Lung (tissue), 13 donors: ENCODE measurements around the gene SLC16A2. TPM values are rescaled to one million over a fixed set of nuclear protein-coding genes. Genes with fewer than 3 reads are reported as not detected.

Experiments
- ATAC-seq: fragments of 200-7000 bp; cut with Tn5 transposase; one replicate; pipeline ENCODE4 v1.9.1; 2020; ENCODE audit warnings: moderate number of reproducible peaks; ENCODE audit not compliant: insufficient read depth, low FRiP score
- DNase-seq, 3 donors: peaks; one replicate each; pipeline ENCODE4 v3.0.0-alpha.2; 2013 to 2017
- H3K27ac ChIP-seq, 2 donors: one replicate each; pipeline ENCODE4 v1.5.1; 2013; ENCODE audit warnings: mild to moderate bottlenecking in 2 of 2, moderate library complexity in 2 of 2, control low read depth in 1 of 2, inconsistent platforms in 1 of 2, low read depth in 1 of 2, low read length in 1 of 2
- H3K27me3 ChIP-seq, 3 donors: one replicate each; pipeline ENCODE4 v1.5.1; 2013; ENCODE audit warnings: low read length in 2 of 3; ENCODE audit not compliant: control insufficient read depth in 3 of 3, insufficient read depth in 3 of 3
- H3K36me3 ChIP-seq, 4 donors: one replicate each; pipeline ENCODE4 v1.5.1; 2013; ENCODE audit warnings: low read length in 4 of 4, mild to moderate bottlenecking in 1 of 4, moderate library complexity in 1 of 4; ENCODE audit not compliant: control insufficient read depth in 4 of 4, insufficient read depth in 4 of 4
- H3K4me1 ChIP-seq, 5 donors: one replicate each; pipeline ENCODE4 v1.5.1; 2013; ENCODE audit warnings: low read length in 5 of 5, mild to moderate bottlenecking in 2 of 5, moderate library complexity in 1 of 5; ENCODE audit not compliant: control insufficient read depth in 5 of 5, insufficient read depth in 5 of 5
- H3K4me3 ChIP-seq: one replicate; pipeline ENCODE4 v1.5.1; 2013; ENCODE audit warnings: mild to moderate bottlenecking, control low read depth, moderate library complexity
- H3K9ac ChIP-seq, 2 donors: one replicate each; pipeline ENCODE4 v1.5.1; 2013; ENCODE audit warnings: low read length in 2 of 2, control low read depth in 1 of 2; ENCODE audit not compliant: insufficient read depth in 1 of 2
- H3K9me3 ChIP-seq, 4 donors: one replicate each; pipeline ENCODE4 v1.5.1; 2013; ENCODE audit warnings: low read length in 3 of 4, mild to moderate bottlenecking in 1 of 4, moderate library complexity in 1 of 4; ENCODE audit not compliant: control insufficient read depth in 4 of 4, insufficient read depth in 3 of 4
- CTCF ChIP-seq: IDR thresholded peaks from 2 replicates; pipeline ENCODE4 v1.5.1; 2012; ENCODE audit warnings: mild to moderate bottlenecking; ENCODE audit errors: control extremely low read depth, extremely low read depth
- WGBS, 2 donors: extraction: QIAGEN DNeasy Blood & Tissue Kit; methylation state at CpG; one replicate each; pipeline ENCODE4 v1.1.7; 2013; 5-methylcytosine and 5-hydroxymethylcytosine counted together
- polyA plus RNA-seq, 2 donors: library from polyadenylated mRNA; stranded (reverse); fragments of 200-250 nt; gene quantifications; one replicate each; pipeline ENCODE4 v1.2.1, GENCODE V29; 2013
- small RNA-seq: library from RNA; depleted of rRNA; stranded (forward); fragments of <200 nt; gene quantifications from one replicate; pipeline ENCODE3, GENCODE V24; 2014; ENCODE audit warnings: low replicate concordance
- total RNA-seq, 2 donors: library from RNA; depleted of rRNA in 1 of 2; stranded (reverse); fragments of >200 nt in 1 of 2; gene quantifications; one replicate each; pipeline ENCODE4 v1.2.1, GENCODE V29; 2014 to 2021
- donor health status: control.
- donor health status: control.
- donor health status: Bipolar disorder and iron deficiency.
- donor health status: healthy.
- donor health status: DM: yes; HTN: yes; CAD: no.

The SLC16A2 gene
- total and polyA plus RNA-seq, 4 donors = 2.1 to 13.4 (median 8.3) TPM

- ATAC-seq = no peak
- 83 to 100% methylated on average over 3 of the region's 3 CpGs for WGBS, 2 donors
- no peaks in the 10 kb centered on the region for H3K4me1 ChIP-seq
Measured at GRCh38 chrX:74578137-74578536, 156.8 kb downstream of the SLC16A2 start.

GRCh38 chrX:74579597-74580198, 158.4 kb downstream of the SLC16A2 start:
- DNase-seq (peak in 1 of 3 donors; percentile 3), ATAC-seq (no peak)
- WGBS, 2 donors = 42 to 78% methylated on average over 3 of the region's 3 CpGs

More at GRCh38 chrX:74578137-74578536, 156.8 kb downstream of the SLC16A2 start:
- Histone ChIP-seq H3K36me3 (no peaks in the 10 kb centered on the region), H3K9ac (no peak overlapping the region), H3K27ac (no peak overlapping the region), H3K9me3 (no peaks in the 10 kb centered on the region), H3K4me3 (no peak overlapping the region), H3K27me3 (no peaks in the 10 kb centered on the region)
- no peak for DNase-seq
- TF ChIP-seq CTCF = no peak

More at GRCh38 chrX:74579597-74580198, 158.4 kb downstream of the SLC16A2 start:
- H3K4me1 ChIP-seq = no peaks in the 10 kb centered on the region
- H3K27ac ChIP-seq = no peak overlapping the region
- H3K4me3 ChIP-seq = no peak overlapping the region
- TF ChIP-seq CTCF = no peak
- H3K9ac ChIP-seq = no peak overlapping the region
- no peaks in the 10 kb centered on the region for H3K27me3 ChIP-seq
- no peaks in the 10 kb centered on the region for H3K36me3 ChIP-seq
- no peaks in the 10 kb centered on the region for H3K9me3 ChIP-seq

Small RNAs within 50 kb of the gene (small RNA-seq; reads per million reads assigned to genes)
- gene RN7SL790P = not detected

Other genes with a start within 250 kb of the SLC16A2 start
- not detected for gene ZCCHC13, start 117.3 kb upstream of the SLC16A2 start, total RNA-seq
- gene ZCCHC13, start 117.3 kb upstream of the SLC16A2 start, polyA plus RNA-seq = not detected
- 10 to 100 TPM; 33.5 to 53.2 TPM for gene RLIM, start 193.1 kb downstream of the SLC16A2 start, total RNA-seq
- 10 to 100 TPM in 1 of 2 donors, 1 to 10 TPM in 1; 7.4 to 10.8 TPM for gene RLIM, start 193.1 kb downstream of the SLC16A2 start, polyA plus RNA-seq